ENCODE results near the gene NR6A1.

The NR6A1 gene

DNA sequence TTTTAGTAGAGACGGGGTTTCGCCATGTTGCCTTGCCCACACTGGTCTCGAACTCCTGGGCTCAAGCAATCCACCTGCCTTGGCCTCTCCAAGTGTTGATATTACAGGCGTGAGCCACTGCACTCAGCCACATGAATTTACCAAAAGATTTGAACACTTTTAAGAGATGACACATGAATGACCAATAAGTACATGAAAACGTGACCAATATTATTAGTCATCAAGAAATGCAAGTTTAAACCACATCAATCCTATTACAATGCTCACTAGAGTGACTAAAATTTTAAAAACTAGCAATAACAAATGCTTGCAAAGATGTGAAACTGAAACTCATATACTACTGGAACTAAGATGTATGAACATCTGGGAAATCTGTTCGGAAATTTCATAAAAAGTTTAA, 54.3 kb downstream of the NR6A1 start:
- H3K4me3 ChIP-seq (ENCODE audit: low read length): no peak overlapping the region

DNA sequence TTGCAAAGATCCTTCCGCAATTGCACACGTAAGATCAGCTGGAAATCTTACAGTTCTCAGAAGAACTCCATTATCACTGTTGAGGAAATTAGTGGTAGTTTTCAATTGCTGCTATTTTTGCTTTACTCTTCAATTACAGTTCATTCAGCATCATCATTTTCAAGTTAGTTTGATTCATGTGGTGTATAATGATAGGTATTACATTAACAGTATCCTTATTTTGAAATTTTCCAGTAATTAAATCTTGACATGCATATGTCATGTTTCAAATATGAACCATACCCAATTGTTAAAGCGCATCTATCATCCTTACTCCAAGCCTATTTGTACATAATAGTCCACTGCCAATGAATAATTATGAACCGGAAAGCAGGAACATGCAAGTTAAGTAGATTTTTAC, 60.3 kb downstream of the NR6A1 start:
- peaks cover 2% of the 10 kb centered on the region for H3K36me3 ChIP-seq (ENCODE audit: insufficient read depth, low read length)
- H3K27me3 ChIP-seq (ENCODE audit: insufficient read depth, low read length): no peaks in the 10 kb centered on the region
- no peak overlapping the region for H2AFZ ChIP-seq (ENCODE audit: low read depth, low read length)
- H3K9me3 ChIP-seq (ENCODE audit: low read length): peaks cover 4% of the 10 kb centered on the region
- no peaks in the 10 kb centered on the region for H3K4me1 ChIP-seq (ENCODE audit: insufficient read depth, low read length)
- H3K4me3 ChIP-seq (ENCODE audit: low read length): no peak overlapping the region

More for the DNA sequence above, 54.3 kb downstream of the NR6A1 start:
- no peaks in the 10 kb centered on the region for H3K9me3 ChIP-seq (ENCODE audit: low read length)
- no peaks in the 10 kb centered on the region for H3K27me3 ChIP-seq (ENCODE audit: insufficient read depth, low read length)
- H3K36me3 ChIP-seq (ENCODE audit: insufficient read depth, low read length): no peaks in the 10 kb centered on the region
- H2AFZ ChIP-seq (ENCODE audit: low read depth, low read length): no peak overlapping the region
- no peaks in the 10 kb centered on the region for H3K4me1 ChIP-seq (ENCODE audit: insufficient read depth, low read length)

DNA sequence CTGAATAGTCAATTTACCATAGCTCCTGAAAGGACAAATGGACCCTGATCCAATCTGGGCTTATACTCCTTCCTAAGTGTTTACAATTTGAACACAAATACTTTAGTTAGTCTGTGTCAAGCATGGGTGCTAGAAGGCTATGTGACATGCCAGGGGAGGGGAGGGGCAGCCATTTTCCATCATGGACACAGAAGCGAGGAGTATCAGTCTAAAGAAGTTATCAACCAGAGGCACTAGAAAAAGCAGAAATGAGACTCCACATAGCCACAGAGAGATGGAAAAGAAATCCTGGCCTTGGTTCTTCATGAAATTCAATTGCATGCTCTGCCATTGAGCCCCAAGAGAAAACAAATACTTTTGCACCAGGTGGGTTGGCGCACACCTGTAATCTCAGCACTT, 61.8 kb downstream of the NR6A1 start:
- Histone ChIP-seq H3K27me3 (ENCODE audit: insufficient read depth, low read length) (no peaks in the 10 kb centered on the region), H3K4me3 (ENCODE audit: low read length) (no peak overlapping the region), H3K36me3 (ENCODE audit: insufficient read depth, low read length) (peaks cover 10% of the 10 kb centered on the region), H2AFZ (ENCODE audit: low read depth, low read length) (no peak overlapping the region), H3K4me1 (ENCODE audit: insufficient read depth, low read length) (no peaks in the 10 kb centered on the region), H3K9me3 (ENCODE audit: low read length) (peaks cover 7% of the 10 kb centered on the region)

DNA sequence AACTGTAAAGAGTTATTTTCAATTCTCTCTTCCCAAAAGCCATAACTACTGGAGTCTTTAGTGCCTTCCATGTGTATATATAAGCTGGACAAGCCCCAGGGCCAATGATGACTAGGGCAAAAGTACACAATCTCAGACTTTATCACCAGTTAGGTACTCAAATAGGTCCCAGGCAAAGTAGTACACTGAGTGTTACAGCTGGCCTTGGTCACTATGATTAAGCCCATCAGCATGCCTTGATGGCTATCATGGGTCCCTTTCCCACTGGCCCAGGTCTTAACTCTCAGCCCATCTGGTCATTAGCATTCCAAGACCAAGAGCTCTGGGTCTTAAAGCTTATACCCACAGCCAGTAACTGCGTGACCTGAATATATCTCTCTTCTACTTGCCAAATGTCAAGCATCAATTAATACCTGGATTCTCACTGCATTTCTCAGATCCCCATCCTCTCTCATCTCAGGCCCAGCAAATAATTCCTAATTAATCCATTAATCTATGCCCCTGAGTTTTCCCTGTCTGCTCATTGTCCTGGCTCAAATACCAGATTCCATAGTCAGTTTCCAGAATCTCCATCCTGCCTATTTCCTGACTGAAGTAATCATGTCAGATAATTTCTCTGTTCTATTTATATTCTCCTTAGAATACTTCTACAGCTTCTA, 62.3 kb downstream of the NR6A1 start:
- Histone ChIP-seq H3K27me3 (ENCODE audit: insufficient read depth, low read length) (no peaks in the 10 kb centered on the region), H3K4me3 (ENCODE audit: low read length) (no peak overlapping the region), H3K4me1 (ENCODE audit: insufficient read depth, low read length) (no peaks in the 10 kb centered on the region), H2AFZ (ENCODE audit: low read depth, low read length) (no peak overlapping the region), H3K9me3 (ENCODE audit: low read length) (peaks cover 7% of the 10 kb centered on the region), H3K36me3 (ENCODE audit: insufficient read depth, low read length) (peaks cover 13% of the 10 kb centered on the region)

DNA sequence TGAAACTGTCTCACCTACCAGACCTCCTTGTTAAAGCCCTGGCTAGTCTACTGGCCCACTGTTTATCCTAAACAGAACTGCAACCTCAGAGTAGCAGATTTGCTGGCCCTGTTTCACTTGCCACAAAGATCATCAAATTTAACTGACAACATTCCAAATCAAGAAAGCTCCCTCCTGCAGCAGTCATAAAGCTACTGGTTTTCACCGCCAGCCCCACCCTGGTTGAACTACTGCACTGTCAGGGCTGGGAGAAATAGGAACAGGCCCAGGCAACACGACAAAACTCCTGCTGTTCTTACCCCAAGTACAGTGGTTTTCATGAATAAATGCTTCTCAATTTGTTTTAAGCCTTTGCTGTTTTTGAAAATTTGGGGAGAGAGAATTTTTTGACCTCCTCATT, 63.0 kb downstream of the NR6A1 start:
- Histone ChIP-seq H3K27me3 (ENCODE audit: insufficient read depth, low read length) (no peaks in the 10 kb centered on the region), H3K9me3 (ENCODE audit: low read length) (peaks cover 11% of the 10 kb centered on the region), H3K36me3 (ENCODE audit: insufficient read depth, low read length) (peaks cover 16% of the 10 kb centered on the region), H3K4me3 (ENCODE audit: low read length) (no peak overlapping the region), H2AFZ (ENCODE audit: low read depth, low read length) (no peak overlapping the region), H3K4me1 (ENCODE audit: insufficient read depth, low read length) (no peaks in the 10 kb centered on the region)

DNA sequence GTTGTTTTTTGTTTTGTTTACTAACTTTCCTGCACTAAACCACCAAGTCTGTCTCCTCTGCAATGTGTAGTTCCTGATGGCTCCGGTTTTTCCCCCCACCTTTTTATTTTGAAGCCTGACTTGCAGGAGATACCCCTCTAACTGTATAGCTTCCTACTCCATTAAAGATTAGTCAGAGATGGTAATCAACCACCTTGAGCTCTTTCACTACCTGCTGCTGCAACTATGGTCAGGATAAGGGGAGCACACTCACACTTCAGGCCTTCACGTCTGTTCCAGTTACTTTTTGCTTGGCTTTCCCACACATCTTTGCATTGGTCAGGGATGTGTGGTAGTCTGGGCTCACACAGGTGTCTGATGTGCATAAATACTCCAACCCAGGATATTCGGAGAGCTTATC, 63.4 kb downstream of the NR6A1 start:
- Histone ChIP-seq H3K36me3 (ENCODE audit: insufficient read depth, low read length) (peaks cover 20% of the 10 kb centered on the region), H2AFZ (ENCODE audit: low read depth, low read length) (no peak overlapping the region), H3K4me1 (ENCODE audit: insufficient read depth, low read length) (no peaks in the 10 kb centered on the region), H3K9me3 (ENCODE audit: low read length) (peaks cover 14% of the 10 kb centered on the region), H3K4me3 (ENCODE audit: low read length) (no peak overlapping the region), H3K27me3 (ENCODE audit: insufficient read depth, low read length) (no peaks in the 10 kb centered on the region)

DNA sequence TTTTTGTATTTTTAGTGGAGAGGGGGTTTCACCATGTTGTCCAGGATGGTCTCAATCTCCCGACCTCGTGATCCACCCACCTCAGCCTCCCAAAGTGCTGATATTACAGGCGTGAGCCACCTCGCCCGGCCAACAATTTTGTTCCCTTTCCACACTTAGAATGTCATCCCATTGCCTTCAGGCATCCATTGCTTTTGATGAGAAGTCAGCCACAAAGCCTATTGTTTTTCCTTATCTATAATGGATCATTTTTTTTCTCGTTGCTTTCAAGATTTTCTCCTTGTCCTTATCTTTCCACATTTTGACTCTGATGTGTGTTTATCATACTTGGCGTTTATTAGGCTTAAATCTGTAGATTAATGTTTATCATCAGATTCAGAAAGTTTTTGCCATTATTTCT, 64.4 kb downstream of the NR6A1 start:
- Histone ChIP-seq H3K9me3 (ENCODE audit: low read length) (peaks cover 19% of the 10 kb centered on the region), H3K36me3 (ENCODE audit: insufficient read depth, low read length) (peaks cover 28% of the 10 kb centered on the region), H3K27me3 (ENCODE audit: insufficient read depth, low read length) (no peaks in the 10 kb centered on the region), H3K4me3 (ENCODE audit: low read length) (no peak overlapping the region), H3K4me1 (ENCODE audit: insufficient read depth, low read length) (no peaks in the 10 kb centered on the region), H2AFZ (ENCODE audit: low read depth, low read length) (no peak overlapping the region)

DNA sequence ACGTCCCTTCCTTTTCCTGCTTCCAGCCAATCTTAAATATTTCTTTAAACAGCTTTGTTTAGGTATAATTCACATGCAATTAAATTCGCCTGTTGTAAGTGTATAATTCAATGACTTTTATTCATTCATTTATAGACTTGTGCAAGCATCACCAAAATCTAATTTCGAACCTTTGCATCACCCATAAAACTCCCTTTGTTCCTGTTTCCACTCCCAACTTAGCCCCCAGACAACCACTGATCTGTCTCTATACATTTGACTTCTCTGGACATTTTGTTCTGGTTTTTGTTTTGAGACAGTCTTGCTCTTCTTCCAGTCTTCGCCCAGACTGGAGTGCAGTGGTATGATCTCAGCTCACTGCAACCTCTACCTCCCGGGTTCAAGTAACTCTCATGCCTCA, 71.5 kb downstream of the NR6A1 start:
- Histone ChIP-seq H3K36me3 (ENCODE audit: insufficient read depth, low read length) (peaks cover 23% of the 10 kb centered on the region), H3K27me3 (ENCODE audit: insufficient read depth, low read length) (no peaks in the 10 kb centered on the region), H3K4me1 (ENCODE audit: insufficient read depth, low read length) (peaks cover 18% of the 10 kb centered on the region), H3K9me3 (ENCODE audit: low read length) (peaks cover 13% of the 10 kb centered on the region), H2AFZ (ENCODE audit: low read depth, low read length) (no peak overlapping the region), H3K4me3 (ENCODE audit: low read length) (no peak overlapping the region)

DNA sequence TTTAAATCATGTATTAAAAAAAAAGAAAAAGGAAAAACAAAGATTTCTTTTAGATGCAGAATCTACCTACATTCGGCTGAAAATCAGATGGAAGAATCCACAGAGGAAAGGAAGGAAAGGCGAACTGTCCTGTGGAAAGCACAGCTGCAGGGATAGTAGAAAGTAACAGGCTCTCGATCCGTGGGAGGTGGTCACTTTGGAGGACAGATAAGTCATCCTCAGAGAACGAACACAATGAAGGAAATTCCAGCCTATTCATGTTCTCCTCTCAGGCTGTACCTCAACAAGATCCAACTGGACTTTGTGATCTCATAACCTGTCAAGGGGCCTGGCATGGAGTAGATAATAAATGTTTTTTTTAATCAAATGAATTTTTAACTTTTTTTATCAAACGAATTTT, 72.8 kb downstream of the NR6A1 start:
- no peaks in the 10 kb centered on the region for H3K27me3 ChIP-seq (ENCODE audit: insufficient read depth, low read length)
- H3K4me3 ChIP-seq (ENCODE audit: low read length): no peak overlapping the region
- peaks cover 16% of the 10 kb centered on the region for H3K36me3 ChIP-seq (ENCODE audit: insufficient read depth, low read length)

DNA sequence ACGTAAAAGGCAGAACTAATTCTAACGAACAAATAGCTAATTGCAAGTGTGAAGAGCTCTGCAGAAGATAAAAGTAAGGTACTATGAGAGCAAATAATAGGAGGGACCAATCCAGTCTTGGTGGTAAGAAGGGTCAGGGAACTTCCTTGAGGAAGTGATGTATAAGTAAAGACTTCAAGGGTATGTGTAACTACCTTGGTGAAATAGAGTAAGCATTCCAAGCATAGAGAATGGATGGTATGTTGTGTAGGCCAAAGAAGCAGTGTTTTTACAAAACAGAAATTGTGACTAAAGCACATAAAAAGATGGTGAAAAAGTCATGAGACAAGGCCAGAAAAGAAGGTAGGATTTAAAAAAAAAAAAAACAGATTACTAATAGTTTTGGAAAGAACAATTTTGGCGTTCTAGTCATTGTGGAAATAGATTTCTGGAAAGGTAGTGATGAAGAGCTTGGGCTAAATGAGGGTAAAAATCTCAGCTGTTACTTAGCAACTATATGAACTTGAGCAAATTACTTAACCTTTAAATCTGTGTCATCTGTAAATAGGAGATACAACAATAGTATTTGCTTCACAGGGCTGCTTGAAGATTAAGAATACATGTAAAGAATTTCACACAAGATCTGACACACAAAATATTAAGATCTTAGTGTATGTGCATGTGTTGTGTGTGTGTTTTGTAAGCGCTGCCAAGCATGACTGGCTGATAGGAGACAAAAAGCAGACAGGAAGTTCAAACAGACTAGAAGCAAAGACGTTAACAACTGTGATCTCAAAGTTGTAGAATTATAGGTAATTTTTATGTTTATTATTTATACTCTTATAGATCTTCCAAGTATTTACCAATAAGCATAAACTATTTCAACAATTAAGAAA, 73.5 kb downstream of the NR6A1 start:
- no peak overlapping the region for H3K4me3 ChIP-seq (ENCODE audit: low read length)
- peaks cover 9% of the 10 kb centered on the region for H3K36me3 ChIP-seq (ENCODE audit: insufficient read depth, low read length)
- peaks cover 4% of the 10 kb centered on the region for H3K9me3 ChIP-seq (ENCODE audit: low read length)
- peaks cover 20% of the 10 kb centered on the region for H3K4me1 ChIP-seq (ENCODE audit: insufficient read depth, low read length)
- H2AFZ ChIP-seq (ENCODE audit: low read depth, low read length): no peak overlapping the region
- no peaks in the 10 kb centered on the region for H3K27me3 ChIP-seq (ENCODE audit: insufficient read depth, low read length)

More for the DNA sequence above, 72.8 kb downstream of the NR6A1 start:
- Histone ChIP-seq H3K9me3 (ENCODE audit: low read length) (peaks cover 10% of the 10 kb centered on the region), H2AFZ (ENCODE audit: low read depth, low read length) (no peak overlapping the region), H3K4me1 (ENCODE audit: insufficient read depth, low read length) (peaks cover 20% of the 10 kb centered on the region)

DNA sequence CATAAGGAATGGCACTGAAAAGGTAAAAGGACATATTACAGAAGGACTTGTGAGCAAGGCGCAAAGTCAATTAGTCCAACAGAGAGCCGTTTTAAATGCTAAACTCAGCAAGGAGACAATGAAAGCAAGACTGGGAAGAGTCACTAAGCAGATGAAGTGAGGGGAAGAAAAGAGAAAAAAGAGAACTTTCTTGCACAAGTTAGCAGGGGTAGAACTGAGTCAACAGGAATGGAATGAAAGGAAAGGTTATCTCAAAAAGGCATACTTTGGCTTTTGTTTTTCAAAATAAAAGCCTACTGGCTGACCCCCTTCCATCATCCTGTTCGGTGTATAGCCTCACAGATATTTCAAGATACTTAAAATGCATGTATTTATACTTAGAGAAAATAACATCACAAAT, 75.0 kb downstream of the NR6A1 start:
- no peak overlapping the region for H3K4me3 ChIP-seq (ENCODE audit: low read length)
- H3K36me3 ChIP-seq (ENCODE audit: insufficient read depth, low read length): peaks cover 5% of the 10 kb centered on the region
- H3K4me1 ChIP-seq (ENCODE audit: insufficient read depth, low read length): peaks cover 20% of the 10 kb centered on the region
- no peaks in the 10 kb centered on the region for H3K27me3 ChIP-seq (ENCODE audit: insufficient read depth, low read length)
- no peak overlapping the region for H2AFZ ChIP-seq (ENCODE audit: low read depth, low read length)
- H3K9me3 ChIP-seq (ENCODE audit: low read length): no peaks in the 10 kb centered on the region

DNA sequence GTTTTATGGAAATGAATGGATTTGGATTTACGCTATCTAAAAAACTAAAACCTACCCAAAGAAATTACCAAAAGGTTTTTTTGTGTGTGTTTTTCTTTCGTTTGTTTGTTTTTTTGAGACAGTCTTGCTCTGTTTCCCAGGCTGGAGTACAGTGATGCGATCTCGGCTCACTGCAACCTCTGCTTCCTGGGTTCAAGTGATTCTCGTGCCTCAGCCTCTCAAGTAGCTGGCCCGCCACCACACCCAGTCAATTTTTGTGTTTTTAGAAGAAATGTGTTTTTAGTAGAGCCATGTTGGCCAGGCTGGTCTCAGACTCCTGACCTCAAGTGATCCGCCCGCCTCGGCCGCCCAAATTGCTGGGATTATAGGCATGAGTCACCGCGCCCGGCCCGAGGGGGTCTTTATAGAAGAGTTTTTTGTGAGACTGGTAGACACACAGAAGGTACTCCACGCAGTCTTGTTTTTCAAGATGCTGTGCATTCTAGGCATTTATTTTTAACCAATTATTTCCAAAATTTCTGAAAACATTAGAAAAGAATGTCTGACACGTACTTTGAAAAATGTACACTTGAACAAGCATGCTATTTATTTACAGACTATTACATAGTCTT, 75.7 kb downstream of the NR6A1 start:
- H3K9me3 ChIP-seq (ENCODE audit: low read length): no peaks in the 10 kb centered on the region
- H3K4me1 ChIP-seq (ENCODE audit: insufficient read depth, low read length): peaks cover 20% of the 10 kb centered on the region
- H3K4me3 ChIP-seq (ENCODE audit: low read length): no peak overlapping the region
- H2AFZ ChIP-seq (ENCODE audit: low read depth, low read length): no peak overlapping the region
- peaks cover 5% of the 10 kb centered on the region for H3K36me3 ChIP-seq (ENCODE audit: insufficient read depth, low read length)
- H3K27me3 ChIP-seq (ENCODE audit: insufficient read depth, low read length): no peaks in the 10 kb centered on the region
